Thyroid gland (tissue), 4 donors: ENCODE data around the gene DOLK.

Experiments used
- CTCF ChIP-seq, 6 experiments: fragments of 200-600 bp in 3 of 6; fragments of 450-650 bp in 3 of 6; sonication (generic) in 3 of 6; IDR thresholded peaks; one replicate each; pipeline ENCODE4 v1.5.1; 2016 to 2019; ENCODE audit warnings: antibody characterized with exemption in 6 of 6, mild to moderate bottlenecking in 2 of 6, inconsistent platforms in 1 of 6, moderate library complexity in 1 of 6
- POLR2A ChIP-seq, 2 donors: fragments of 450-650 bp; IDR thresholded peaks; one replicate each; pipeline ENCODE4 v1.6.1; 2017; ENCODE audit warnings: antibody characterized with exemption in 2 of 2, mild to moderate bottlenecking in 2 of 2, moderate library complexity in 1 of 2

GRCh38 chr9:128903079-128903461 lies 44.3 kb downstream of the DOLK start:
- TF ChIP-seq POLR2A (IDR thresholded peaks at IDR 0.05) (no peak), CTCF (IDR thresholded peaks at IDR 0.05) (no peak)
